CD4-positive, alpha-beta T cell (primary cell): ENCODE data around the gene PPP1CC. TPM values are rescaled to one million over a fixed set of nuclear protein-coding genes. Genes with fewer than 3 reads are reported as not detected.

Experiments used
- ATAC-seq: fragments of 200-7000 bp; cut with Tn5 transposase; one replicate; pipeline ENCODE4 v1.10.0; 2022; ENCODE audit warnings: mild to moderate bottlenecking; ENCODE audit not compliant: poor library complexity
- CTCF ChIA-PET: fragments of 350-600 bp; sonication (Branson Sonifier 250); formaldehyde crosslinking; loops from one replicate; lab custom pipeline; 2021; ENCODE audit warnings: antibody characterized with exemption, inconsistent platforms; lab: Charles Lee
- POLR2A ChIA-PET: fragments of 350-600 bp; sonication (Branson Sonifier 250); formaldehyde crosslinking; loops from one replicate; lab custom pipeline; 2021; ENCODE audit warnings: antibody characterized with exemption, inconsistent platforms; lab: Charles Lee
- DNase-seq, 14 experiments: peaks; one replicate each; pipeline ENCODE4 v3.0.0-alpha.2; 2013 to 2020; ENCODE audit warnings: mixed read lengths in 2 of 14
- H3K27ac ChIP-seq, 2 donors: one replicate each; pipeline versions ENCODE4 v1.5.1 to v1.7.0; 2013; ENCODE audit warnings: low read length in 2 of 2, low read depth in 1 of 2, mild to moderate bottlenecking in 1 of 2
- H3K27me3 ChIP-seq, 2 experiments: 1 replicate in 1 of 2; 2 replicates in 1 of 2; pipeline versions ENCODE4 v1.6.1 to v1.7.0; 2013; ENCODE audit warnings: low read length in 2 of 2, control low read depth in 1 of 2, mild to moderate bottlenecking in 1 of 2, moderate library complexity in 1 of 2; ENCODE audit not compliant: insufficient read depth in 2 of 2, control insufficient read depth in 1 of 2
- H3K36me3 ChIP-seq: one replicate; pipeline ENCODE4 v1.6.1; 2013; ENCODE audit warnings: low read length, control low read depth; ENCODE audit not compliant: insufficient read depth
- H3K4me1 ChIP-seq: one replicate; pipeline ENCODE4 v1.6.1; 2013; ENCODE audit warnings: low read length, control low read depth; ENCODE audit not compliant: insufficient read depth
- H3K4me3 ChIP-seq: one replicate; pipeline ENCODE4 v1.5.1; 2013; ENCODE audit warnings: mild to moderate bottlenecking, low read length, moderate library complexity
- H3K9me3 ChIP-seq, 2 experiments: 1 replicate in 1 of 2; 2 replicates in 1 of 2; pipeline versions ENCODE4 v1.6.1 to v1.7.0; 2013; ENCODE audit warnings: low read length in 2 of 2, mild to moderate bottlenecking in 2 of 2, control low read depth in 1 of 2, moderate library complexity in 1 of 2; ENCODE audit not compliant: control insufficient read depth in 1 of 2, insufficient read depth in 1 of 2
- H3K27ac Mint-ChIP-seq: one replicate; pipeline ENCODE4 v1.8.0; 2020; ENCODE audit warnings: mixed read lengths
- H3K27me3 Mint-ChIP-seq: one replicate; pipeline ENCODE4 v1.8.0; 2021; ENCODE audit warnings: mixed read lengths
- H3K36me3 Mint-ChIP-seq: one replicate; pipeline ENCODE4 v1.8.0; 2021; ENCODE audit warnings: low read depth, mixed read lengths
- H3K4me1 Mint-ChIP-seq: one replicate; pipeline ENCODE4 v1.8.0; 2021; ENCODE audit warnings: low read depth, mixed read lengths
- H3K4me3 Mint-ChIP-seq: one replicate; pipeline ENCODE4 v1.8.0; 2020; ENCODE audit warnings: mild to moderate bottlenecking, mixed read lengths
- H3K9me3 Mint-ChIP-seq: one replicate; pipeline ENCODE4 v1.8.0; 2020; ENCODE audit warnings: mixed read lengths
- intact Hi-C, 2 experiments: fragments of 100-400 bp; cut with DNase I in 1 of 2; cut with micrococcal nuclease in 1 of 2; formaldehyde crosslinking; loops; one replicate each; pipeline versions ENCODE4 v1.15.1 to v1.9.0; 2023 to 2025; cut with DNase I, micrococcal nuclease
- total RNA-seq, 174 experiments: library from RNA in 2 of 174; stranded (reverse) in 2 of 174; gene quantifications; one replicate each; pipeline ENCODE4 v1.2.3 and lab custom pipeline; 2021 to 2026
- TF ChIP-seq, protein P1 (sequence below): fragments of 200-600 bp; IDR thresholded peaks from one replicate; pipeline ENCODE4 v1.8.0; 2022; ENCODE audit warnings: antibody characterized with exemption, mild to moderate bottlenecking

Gene PPP1CC
- total RNA-seq, 2 experiments from 2014 or later = 146 to 150 TPM

DNA sequence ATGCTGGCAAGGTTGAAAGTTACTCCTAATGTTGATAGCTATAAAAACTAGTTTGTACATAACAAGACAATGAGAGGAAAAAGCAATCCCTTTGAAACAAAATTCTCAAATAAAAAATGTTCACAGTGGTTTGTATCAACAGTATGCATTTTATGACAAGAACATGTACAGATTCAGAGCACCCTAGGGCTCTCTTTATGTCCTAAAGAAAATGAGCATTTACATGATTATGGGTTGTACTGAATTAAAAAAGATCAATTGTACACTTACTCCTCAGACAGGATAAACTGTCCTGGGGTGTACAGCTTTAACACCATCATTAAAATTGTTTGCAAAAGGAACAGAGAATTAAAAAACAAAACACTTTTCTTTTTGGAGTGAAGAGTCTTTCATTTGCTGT, 22.2 kb downstream of the PPP1CC start:
- Mint-ChIP-seq H3K9me3 (no peaks in the 10 kb centered on the region), H3K4me1 (peaks cover 4% of the 10 kb centered on the region), H3K4me3 (no peak overlapping the region), H3K27me3 (no peaks in the 10 kb centered on the region), H3K27ac (no peak overlapping the region), H3K36me3 (peaks cover 88% of the 10 kb centered on the region)
- Histone ChIP-seq H3K27me3 (no peaks in the 10 kb centered on the region), H3K36me3 (peaks cover 88% of the 10 kb centered on the region), H3K27ac (no peak overlapping the region), H3K4me1 (peaks cover 8% of the 10 kb centered on the region), H3K9me3 (no peaks in the 10 kb centered on the region), H3K4me3 (no peak overlapping the region)
- TF ChIP-seq, protein P1, sequence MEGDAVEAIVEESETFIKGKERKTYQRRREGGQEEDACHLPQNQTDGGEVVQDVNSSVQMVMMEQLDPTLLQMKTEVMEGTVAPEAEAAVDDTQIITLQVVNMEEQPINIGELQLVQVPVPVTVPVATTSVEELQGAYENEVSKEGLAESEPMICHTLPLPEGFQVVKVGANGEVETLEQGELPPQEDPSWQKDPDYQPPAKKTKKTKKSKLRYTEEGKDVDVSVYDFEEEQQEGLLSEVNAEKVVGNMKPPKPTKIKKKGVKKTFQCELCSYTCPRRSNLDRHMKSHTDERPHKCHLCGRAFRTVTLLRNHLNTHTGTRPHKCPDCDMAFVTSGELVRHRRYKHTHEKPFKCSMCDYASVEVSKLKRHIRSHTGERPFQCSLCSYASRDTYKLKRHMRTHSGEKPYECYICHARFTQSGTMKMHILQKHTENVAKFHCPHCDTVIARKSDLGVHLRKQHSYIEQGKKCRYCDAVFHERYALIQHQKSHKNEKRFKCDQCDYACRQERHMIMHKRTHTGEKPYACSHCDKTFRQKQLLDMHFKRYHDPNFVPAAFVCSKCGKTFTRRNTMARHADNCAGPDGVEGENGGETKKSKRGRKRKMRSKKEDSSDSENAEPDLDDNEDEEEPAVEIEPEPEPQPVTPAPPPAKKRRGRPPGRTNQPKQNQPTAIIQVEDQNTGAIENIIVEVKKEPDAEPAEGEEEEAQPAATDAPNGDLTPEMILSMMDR = no peak
- ChIA-PET POLR2A (interaction anchor here (0.6 kb wide), 1 partner anchor 120 kb away, joined by 4 read pairs; no protein-coding TSS in a partner anchor), CTCF (no interaction called here)
- intact Hi-C loops = no loop called here
- DNase-seq (no peak), ATAC-seq (no peak)

DNA sequence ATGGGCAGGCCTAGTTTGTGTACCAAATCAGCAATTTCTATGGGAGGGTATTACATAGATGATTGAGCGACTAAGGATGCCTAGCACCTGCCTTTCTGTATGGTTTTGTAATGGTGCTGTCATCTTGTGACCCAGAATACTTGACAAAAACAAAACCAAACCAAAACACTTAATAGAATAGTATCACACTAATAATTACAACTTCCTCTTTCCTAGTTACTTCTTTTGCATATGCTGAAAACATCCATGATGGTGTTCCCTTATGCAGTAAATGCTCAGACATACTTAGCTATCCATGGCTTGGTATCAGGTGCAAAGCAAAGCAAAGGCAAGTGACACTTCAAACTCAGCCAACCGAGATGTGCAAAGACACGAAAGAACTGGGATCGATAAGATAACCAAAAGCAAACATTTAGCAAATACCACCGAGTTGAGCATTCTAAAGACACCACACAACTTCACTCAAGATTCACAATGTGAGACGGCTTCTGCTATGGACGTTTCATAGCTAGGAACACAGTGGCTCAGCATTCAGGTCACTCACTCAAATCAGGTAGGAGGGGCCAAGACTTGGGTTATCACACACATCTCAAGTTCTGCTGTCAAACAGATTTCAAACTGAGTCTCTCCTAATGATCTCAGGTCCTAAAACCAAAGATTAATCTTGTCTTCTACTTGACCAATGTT, 24.3 kb downstream of the PPP1CC start:
- Mint-ChIP-seq H3K27ac (peak overlapping the region; percentile 34), H3K9me3 (no peaks in the 10 kb centered on the region), H3K4me1 (no peaks in the 10 kb centered on the region), H3K4me3 (no peak overlapping the region), H3K27me3 (no peaks in the 10 kb centered on the region), H3K36me3 (peaks cover 68% of the 10 kb centered on the region)
- Histone ChIP-seq H3K27ac (no peak overlapping the region), H3K4me3 (no peak overlapping the region), H3K27me3 (no peaks in the 10 kb centered on the region), H3K4me1 (no peaks in the 10 kb centered on the region), H3K36me3 (peaks cover 66% of the 10 kb centered on the region), H3K9me3 (no peaks in the 10 kb centered on the region)
- intact Hi-C loops = no loop called here
- POLR2A ChIA-PET = no interaction called here
- CTCF ChIA-PET = no interaction called here
- DNase-seq = no peak
- no peak for ATAC-seq
- TF ChIP-seq, protein P1 = no peak

DNA sequence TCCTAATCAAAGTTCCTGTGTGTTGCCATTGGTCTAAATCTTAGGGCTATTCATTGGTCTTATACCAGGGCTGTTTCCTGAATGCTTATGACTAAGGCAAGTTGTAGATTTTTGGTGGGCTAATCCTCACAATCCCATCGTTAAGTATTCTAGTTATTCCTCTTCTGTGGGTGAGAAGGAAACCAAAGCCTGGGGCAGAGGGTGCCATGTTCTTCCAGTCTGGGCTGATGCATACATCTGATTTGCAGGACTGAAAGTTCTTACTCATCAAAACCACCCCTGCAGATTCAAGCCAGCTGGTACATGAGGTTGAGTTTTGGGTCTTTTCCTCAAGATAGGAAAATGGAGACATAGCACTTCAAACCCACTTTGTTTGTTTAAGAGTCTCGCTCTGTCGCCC, 25.7 kb downstream of the PPP1CC start:
- Mint-ChIP-seq H3K4me1 (no peaks in the 10 kb centered on the region), H3K27ac (peak overlapping the region; percentile 7), H3K36me3 (peaks cover 54% of the 10 kb centered on the region), H3K27me3 (no peaks in the 10 kb centered on the region), H3K9me3 (no peaks in the 10 kb centered on the region), H3K4me3 (no peak overlapping the region)
- Histone ChIP-seq H3K27ac (no peak overlapping the region), H3K4me3 (no peak overlapping the region), H3K27me3 (no peaks in the 10 kb centered on the region), H3K9me3 (no peaks in the 10 kb centered on the region), H3K4me1 (no peaks in the 10 kb centered on the region), H3K36me3 (peaks cover 54% of the 10 kb centered on the region)
- DNase-seq (no peak), ATAC-seq (no peak)
- intact Hi-C loops = no loop called here
- CTCF ChIA-PET = no interaction called here
- POLR2A ChIA-PET = no interaction called here
- TF ChIP-seq, protein P1 = no peak
